DOHH2 (cell line): ENCODE data around the gene GPRIN3.

Experiments used
- CTCF ChIP-seq: fragments of 200-600 bp; sonication (generic); IDR thresholded peaks from one replicate; pipeline ENCODE4 v1.5.1; 2014; ENCODE audit warnings: antibody characterized with exemption, mild to moderate bottlenecking, low read depth, low read length; ENCODE audit not compliant: poor library complexity, severe bottlenecking
- EZH2phosphoT487 ChIP-seq: fragments of 200-600 bp; sonication (generic); IDR thresholded peaks from 2 replicates; pipeline ENCODE4 v1.6.1; 2017; ENCODE audit warnings: borderline replicate concordance, mild to moderate bottlenecking, antibody characterized with exemption, low read length, moderate library complexity, mixed read lengths

- no peak for TF ChIP-seq CTCF
- TF ChIP-seq EZH2phosphoT487, result no peak
Measured at GRCh38 chr4:89253935-89254334, 53.7 kb downstream of the GPRIN3 start.
